ENCODE data around the gene KLF3. TPM values are rescaled to one million over a fixed set of nuclear protein-coding genes. Genes with fewer than 3 reads are reported as not detected.

KLF3 gene
- total and polyA plus RNA-seq, 2 of the 4 experiments (the other 2 are of a cell fraction): 8.2 to 12.6 TPM

GRCh38 chr4:38693569-38693968 lies 29.6 kb downstream of the KLF3 start:
- H3K36me3 ChIP-seq (ENCODE audit: control insufficient read depth, insufficient read depth, low read length): peaks cover 48% of the 10 kb centered on the region
- H3K23ac ChIP-seq (ENCODE audit: low read depth, low read length): no peak overlapping the region
- ChIA-PET POLR2A (ENCODE audit: unreplicated experiment) (interaction anchor here (0.7 kb wide), 1 partner anchor 30 kb away, joined by 5 read pairs; no protein-coding TSS in a partner anchor), CTCF (interaction anchor here (0.9 kb wide), 1 partner anchor 17 kb away, joined by 3 read pairs; no protein-coding TSS in a partner anchor)
- H2BK5ac ChIP-seq (ENCODE audit: low read depth, low read length, poor library complexity, severe bottlenecking): no peak overlapping the region
- no peak overlapping the region for H2BK20ac ChIP-seq (ENCODE audit: low read depth, low read length)
- no peak overlapping the region for H3K4ac ChIP-seq (ENCODE audit: low read depth, low read length)
- H2AFZ ChIP-seq (replicated peaks; ENCODE audit: low read length, poor library complexity): no peak overlapping the region
- H2AK9ac ChIP-seq (replicated peaks; ENCODE audit: low read depth, low read length, poor library complexity): no peak overlapping the region
- H2BK15ac ChIP-seq (ENCODE audit: low read depth, low read length): no peak overlapping the region
- TF ChIP-seq CHD1 (IDR thresholded peaks at IDR 0.05; ENCODE audit: low read depth, low read length): no peak
- H4K20me1 ChIP-seq (ENCODE audit: insufficient read depth, low read length): peaks cover 13% of the 10 kb centered on the region; the same call in 1 of the 2 replicates
- H3K18ac ChIP-seq (ENCODE audit: low read depth, low read length): no peak overlapping the region
- H3K9me3 ChIP-seq (ENCODE audit: control insufficient read depth, insufficient read depth, low read length): no peaks in the 10 kb centered on the region
- in situ Hi-C loops (cut with MboI; ENCODE audit: low sequenced_read_pairs) (no loop called here), intact Hi-C loops (cut with micrococcal nuclease) (no loop called here), dilution Hi-C loops (cut with HindIII; ENCODE audit: low sequenced_read_pairs, unreplicated experiment) (no loop called here)
- peaks cover 5% of the 10 kb centered on the region for H3K4me1 ChIP-seq (ENCODE audit: control insufficient read depth, insufficient read depth, low read length)
- H3K56ac ChIP-seq (ENCODE audit: extremely low read depth, insufficient read depth, low read length): no peak overlapping the region
- no peak overlapping the region for H2AK5ac ChIP-seq (ENCODE audit: low read depth, low read length)
- ATAC-seq (ENCODE audit: low read depth) (no peak), DNase-seq (no peak)
- peaks cover 14% of the 10 kb centered on the region for H3K9me1 ChIP-seq (ENCODE audit: insufficient read depth, low read length)
- no peak overlapping the region for H4K91ac ChIP-seq (ENCODE audit: insufficient read depth, low read depth, low read length)
- no peak overlapping the region for H2BK120ac ChIP-seq (ENCODE audit: low read depth, low read length)
- BruUV-seq (replicated peaks): no TSS peak
- H3K27me3 ChIP-seq (ENCODE audit: control insufficient read depth, insufficient read depth, low read length): no peaks in the 10 kb centered on the region
- H4K5ac ChIP-seq (ENCODE audit: low read depth, low read length): no peak overlapping the region
- H3K4me2 ChIP-seq (ENCODE audit: low read depth, low read length): no peak overlapping the region
- H3K4me3 ChIP-seq (ENCODE audit: insufficient read depth, low read depth, low read length): no peak overlapping the region
- no peak overlapping the region for H3K27ac ChIP-seq (ENCODE audit: insufficient read depth, low read length)
- H3K14ac ChIP-seq (replicated peaks; ENCODE audit: low read depth, low read length): no peak overlapping the region
- H4K8ac ChIP-seq (ENCODE audit: low read depth in 2 of 2, low read length in 2 of 2): no peak overlapping the region
- H3K9ac ChIP-seq (ENCODE audit: low read depth, low read length): no peak overlapping the region
- peaks cover 23 to 60% of the 10 kb centered on the region in 2 experiments; a peak in 3 of 4 replicates for H3K79me1 ChIP-seq (ENCODE audit: low read depth in 1 of 2, low read length in 2 of 2)
